ENCODE results near the gene SFRP4. TPM values are rescaled to one million over a fixed set of nuclear protein-coding genes. Genes with fewer than 3 reads are reported as not detected.

The SFRP4 gene
- total RNA-seq, 1 experiment from 2014 or later = not detected

DNA sequence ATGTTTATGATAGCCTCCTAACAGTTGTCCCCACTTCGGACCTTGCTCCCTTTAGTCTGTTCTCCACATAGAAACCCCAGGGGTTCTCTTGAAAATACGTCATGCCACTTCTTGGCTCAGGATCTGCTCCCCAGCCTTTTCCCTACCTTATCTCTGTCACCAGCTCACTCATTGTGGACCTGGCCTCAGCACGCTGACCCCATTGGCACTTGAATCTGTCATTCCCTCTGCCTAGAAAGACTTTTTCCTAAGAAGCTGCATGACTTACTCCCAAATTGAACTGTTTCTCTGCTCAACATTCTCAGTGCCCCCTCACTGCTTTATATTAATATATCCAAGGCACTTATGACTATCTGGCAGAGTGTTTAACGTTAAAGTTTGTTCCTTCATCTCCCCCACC lies 12.3 kb upstream of the SFRP4 start:
- no peaks in the 10 kb centered on the region for H3K27me3 Mint-ChIP-seq (ENCODE audit: low read depth)
- H2BK5ac ChIP-seq (ENCODE audit: insufficient read length, low read length) = no peak overlapping the region
- no peaks in the 10 kb centered on the region for H3K79me1 ChIP-seq (ENCODE audit: insufficient read depth, low read depth, low read length, poor library complexity, severe bottlenecking)
- no peak overlapping the region for H4K5ac ChIP-seq (ENCODE audit: insufficient read length, low read depth, low read length)
- no peak overlapping the region for H2BK20ac ChIP-seq (ENCODE audit: low read depth, low read length, poor library complexity, severe bottlenecking)
- no peak overlapping the region for H4K8ac ChIP-seq (replicated peaks; ENCODE audit: insufficient read length, low read depth, low read length)
- H3K36me3 Mint-ChIP-seq (ENCODE audit: insufficient read depth in 1 of 3, low read depth in 3 of 3) = peaks cover 2 to 7% (median 4%) of the 10 kb centered on the region in 3 experiments; a peak in 5 of 7 replicates
- H3K4me3 Mint-ChIP-seq = no peak overlapping the region
- no peak overlapping the region for H2BK120ac ChIP-seq (ENCODE audit: low read depth, low read length, poor library complexity, severe bottlenecking)
- H3K27ac ChIP-seq (ENCODE audit: insufficient read length, low read depth, low read length) = no peak overlapping the region
- no peak overlapping the region for H4K91ac ChIP-seq (ENCODE audit: insufficient read length, low read depth, low read length)
- H3K27me3 ChIP-seq (ENCODE audit: insufficient read depth, low read length) = no peaks in the 10 kb centered on the region
- no peak overlapping the region for H3K18ac ChIP-seq (ENCODE audit: insufficient read length, low read depth, low read length)
- H2BK15ac ChIP-seq (ENCODE audit: low read depth, low read length) = no peak overlapping the region
- H2AK5ac ChIP-seq (ENCODE audit: insufficient read length, low read length) = no peak overlapping the region
- H3K79me2 ChIP-seq (ENCODE audit: insufficient read depth, low read length) = 0 out of 2 replicates have a peak, but pooled peaks cover 1% of the 10 kb centered on the region
- no peaks in the 10 kb centered on the region for H3K4me1 Mint-ChIP-seq
- H3K9me3 Mint-ChIP-seq = peaks cover 6 to 10% of the 10 kb centered on the region in 2 experiments; a peak in 4 of 5 replicates
- no peak overlapping the region for H3K9ac ChIP-seq (ENCODE audit: extremely low read depth, insufficient read length, low read length)
- H3K4me1 ChIP-seq (ENCODE audit: insufficient read depth, low read length) = no peaks in the 10 kb centered on the region
- no peak for DNase-seq
- H2BK12ac ChIP-seq (ENCODE audit: insufficient read length, low read depth, low read length) = no peak overlapping the region
- no peak overlapping the region for H3K4me2 ChIP-seq (ENCODE audit: insufficient read depth, insufficient read length, low read length)
- H3K56ac ChIP-seq (ENCODE audit: insufficient read length, low read depth, low read length) = no peak overlapping the region
- H4K20me1 ChIP-seq (ENCODE audit: control insufficient read depth, insufficient read depth, insufficient read length) = no peaks in the 10 kb centered on the region
- no peak overlapping the region for H3K14ac ChIP-seq (ENCODE audit: insufficient read depth, low read length)
- no peaks in the 10 kb centered on the region for H3K9me3 ChIP-seq (ENCODE audit: control insufficient read depth, low read depth, low read length)
- no peak overlapping the region for H3K4ac ChIP-seq (ENCODE audit: low read depth, low read length)
- TF ChIP-seq, protein P1, sequence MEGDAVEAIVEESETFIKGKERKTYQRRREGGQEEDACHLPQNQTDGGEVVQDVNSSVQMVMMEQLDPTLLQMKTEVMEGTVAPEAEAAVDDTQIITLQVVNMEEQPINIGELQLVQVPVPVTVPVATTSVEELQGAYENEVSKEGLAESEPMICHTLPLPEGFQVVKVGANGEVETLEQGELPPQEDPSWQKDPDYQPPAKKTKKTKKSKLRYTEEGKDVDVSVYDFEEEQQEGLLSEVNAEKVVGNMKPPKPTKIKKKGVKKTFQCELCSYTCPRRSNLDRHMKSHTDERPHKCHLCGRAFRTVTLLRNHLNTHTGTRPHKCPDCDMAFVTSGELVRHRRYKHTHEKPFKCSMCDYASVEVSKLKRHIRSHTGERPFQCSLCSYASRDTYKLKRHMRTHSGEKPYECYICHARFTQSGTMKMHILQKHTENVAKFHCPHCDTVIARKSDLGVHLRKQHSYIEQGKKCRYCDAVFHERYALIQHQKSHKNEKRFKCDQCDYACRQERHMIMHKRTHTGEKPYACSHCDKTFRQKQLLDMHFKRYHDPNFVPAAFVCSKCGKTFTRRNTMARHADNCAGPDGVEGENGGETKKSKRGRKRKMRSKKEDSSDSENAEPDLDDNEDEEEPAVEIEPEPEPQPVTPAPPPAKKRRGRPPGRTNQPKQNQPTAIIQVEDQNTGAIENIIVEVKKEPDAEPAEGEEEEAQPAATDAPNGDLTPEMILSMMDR (conservative IDR thresholded peaks at IDR 0.05) = no peak
- no peak overlapping the region for H2AFZ ChIP-seq (ENCODE audit: low read length)
- H3K23ac ChIP-seq (ENCODE audit: insufficient read length, low read depth, low read length) = no peak overlapping the region
- H3K23me2 ChIP-seq (ENCODE audit: insufficient read length, low read depth, low read length, poor library complexity, severe bottlenecking) = no peaks in the 10 kb centered on the region
- no CpG with 5 or more reads among the region's 4 CpGs for WGBS (ENCODE audit: extremely low coverage, insufficient read length, low lambda C conversion rate)
- no peak overlapping the region for H3T11ph ChIP-seq (ENCODE audit: low read length)
- no peak overlapping the region for H3K27ac Mint-ChIP-seq
